Lung (tissue), 12 donors: ENCODE results near the gene ZNF483. TPM values are rescaled to one million over a fixed set of nuclear protein-coding genes. Genes with fewer than 3 reads are reported as not detected.
A peak's percentile ranks its signal among the peaks of the same experiment; 100 is the strongest.

Source experiments
- ATAC-seq: fragments of 200-7000 bp; cut with Tn5 transposase; one replicate; pipeline ENCODE4 v1.9.1; 2020; ENCODE audit warnings: moderate number of reproducible peaks; ENCODE audit not compliant: insufficient read depth, low FRiP score
- DNase-seq, 3 donors: peaks; one replicate each; pipeline ENCODE4 v3.0.0-alpha.2; 2013 to 2017
- H3K27ac ChIP-seq, 2 donors: one replicate each; pipeline ENCODE4 v1.5.1; 2013; ENCODE audit warnings: mild to moderate bottlenecking in 2 of 2, moderate library complexity in 2 of 2, control low read depth in 1 of 2, inconsistent platforms in 1 of 2, low read depth in 1 of 2, low read length in 1 of 2
- H3K27me3 ChIP-seq, 3 donors: one replicate each; pipeline ENCODE4 v1.5.1; 2013; ENCODE audit warnings: low read length in 2 of 3; ENCODE audit not compliant: control insufficient read depth in 3 of 3, insufficient read depth in 3 of 3
- H3K36me3 ChIP-seq, 4 donors: one replicate each; pipeline ENCODE4 v1.5.1; 2013; ENCODE audit warnings: low read length in 4 of 4, mild to moderate bottlenecking in 1 of 4, moderate library complexity in 1 of 4; ENCODE audit not compliant: control insufficient read depth in 4 of 4, insufficient read depth in 4 of 4
- H3K4me1 ChIP-seq, 5 donors: one replicate each; pipeline ENCODE4 v1.5.1; 2013; ENCODE audit warnings: low read length in 5 of 5, mild to moderate bottlenecking in 2 of 5, moderate library complexity in 1 of 5; ENCODE audit not compliant: control insufficient read depth in 5 of 5, insufficient read depth in 5 of 5
- H3K4me3 ChIP-seq: one replicate; pipeline ENCODE4 v1.5.1; 2013; ENCODE audit warnings: mild to moderate bottlenecking, control low read depth, moderate library complexity
- H3K9ac ChIP-seq, 2 donors: one replicate each; pipeline ENCODE4 v1.5.1; 2013; ENCODE audit warnings: low read length in 2 of 2, control low read depth in 1 of 2; ENCODE audit not compliant: insufficient read depth in 1 of 2
- H3K9me3 ChIP-seq, 4 donors: one replicate each; pipeline ENCODE4 v1.5.1; 2013; ENCODE audit warnings: low read length in 3 of 4, mild to moderate bottlenecking in 1 of 4, moderate library complexity in 1 of 4; ENCODE audit not compliant: control insufficient read depth in 4 of 4, insufficient read depth in 3 of 4
- WGBS, 2 donors: extraction: QIAGEN DNeasy Blood & Tissue Kit; methylation state at CpG; one replicate each; pipeline ENCODE4 v1.1.7; 2013; 5-methylcytosine and 5-hydroxymethylcytosine counted together
- polyA plus RNA-seq, 2 donors: library from polyadenylated mRNA; stranded (reverse); fragments of 200-250 nt; gene quantifications; one replicate each; pipeline ENCODE4 v1.2.1, GENCODE V29; 2013
- total RNA-seq, 2 donors: library from RNA; depleted of rRNA in 1 of 2; stranded (reverse); fragments of >200 nt in 1 of 2; gene quantifications; one replicate each; pipeline ENCODE4 v1.2.1, GENCODE V29; 2014 to 2021
- TF ChIP-seq, protein P1 (sequence below): IDR thresholded peaks from 2 replicates; pipeline ENCODE4 v1.5.1; 2012; ENCODE audit warnings: mild to moderate bottlenecking; ENCODE audit errors: control extremely low read depth, extremely low read depth
- donor health status: control.
- donor health status: control.
- donor health status: Bipolar disorder and iron deficiency.
- donor health status: healthy.
- donor health status: DM: yes; HTN: yes; CAD: no.

The ZNF483 gene
- total and polyA plus RNA-seq, 4 donors = 0.14 to 20.6 (median 2.8) TPM

DNA sequence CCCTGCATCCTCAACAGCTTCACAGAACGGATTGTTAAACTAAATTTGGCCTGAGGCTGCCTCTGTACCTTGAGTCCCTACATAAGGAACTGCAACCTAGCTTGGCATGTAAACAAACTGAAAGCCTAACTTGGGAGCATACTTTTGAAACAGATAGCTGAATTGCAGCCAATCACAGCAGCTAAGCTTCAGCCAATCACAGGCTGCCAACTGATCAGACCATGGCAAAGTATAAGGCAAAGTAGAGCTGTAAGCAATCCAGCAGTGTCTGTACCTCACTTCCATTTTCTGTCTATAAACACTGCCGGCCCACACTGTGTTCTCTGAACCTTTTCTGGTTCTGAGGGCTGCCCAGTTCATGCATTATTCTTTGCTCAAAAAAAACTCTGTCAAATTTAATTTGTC is 8.9 kb upstream of the ZNF483 start:
- TF ChIP-seq, protein P1, sequence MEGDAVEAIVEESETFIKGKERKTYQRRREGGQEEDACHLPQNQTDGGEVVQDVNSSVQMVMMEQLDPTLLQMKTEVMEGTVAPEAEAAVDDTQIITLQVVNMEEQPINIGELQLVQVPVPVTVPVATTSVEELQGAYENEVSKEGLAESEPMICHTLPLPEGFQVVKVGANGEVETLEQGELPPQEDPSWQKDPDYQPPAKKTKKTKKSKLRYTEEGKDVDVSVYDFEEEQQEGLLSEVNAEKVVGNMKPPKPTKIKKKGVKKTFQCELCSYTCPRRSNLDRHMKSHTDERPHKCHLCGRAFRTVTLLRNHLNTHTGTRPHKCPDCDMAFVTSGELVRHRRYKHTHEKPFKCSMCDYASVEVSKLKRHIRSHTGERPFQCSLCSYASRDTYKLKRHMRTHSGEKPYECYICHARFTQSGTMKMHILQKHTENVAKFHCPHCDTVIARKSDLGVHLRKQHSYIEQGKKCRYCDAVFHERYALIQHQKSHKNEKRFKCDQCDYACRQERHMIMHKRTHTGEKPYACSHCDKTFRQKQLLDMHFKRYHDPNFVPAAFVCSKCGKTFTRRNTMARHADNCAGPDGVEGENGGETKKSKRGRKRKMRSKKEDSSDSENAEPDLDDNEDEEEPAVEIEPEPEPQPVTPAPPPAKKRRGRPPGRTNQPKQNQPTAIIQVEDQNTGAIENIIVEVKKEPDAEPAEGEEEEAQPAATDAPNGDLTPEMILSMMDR = no peak
- 80 to 86% methylated on average over 2 of the region's 2 CpGs for WGBS, 2 donors

DNA sequence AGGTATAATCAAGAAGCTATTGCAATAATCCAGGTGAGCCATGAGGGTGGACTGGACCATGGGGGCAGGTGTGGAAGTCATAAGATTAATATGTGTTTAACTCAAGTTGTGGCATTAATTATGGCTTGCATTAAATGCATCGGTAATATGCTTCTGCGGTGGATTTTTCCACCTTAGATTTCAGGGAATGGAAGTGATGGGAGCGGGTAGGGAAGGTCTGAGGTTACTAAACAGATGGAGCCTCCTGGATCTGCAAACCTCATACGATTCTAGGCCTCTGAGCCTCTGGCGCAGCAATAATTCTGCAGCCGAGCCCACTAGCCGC is 286 bp upstream of the ZNF483 start:
- no peak overlapping the region for H3K9ac ChIP-seq
- H3K4me3 ChIP-seq = peak overlapping the region; percentile 79
- peaks cover 0 to 7% (median 4%) of the 10 kb centered on the region in 5 donors for H3K4me1 ChIP-seq
- H3K9me3 ChIP-seq = no peaks in the 10 kb centered on the region
- ATAC-seq (no peak), DNase-seq (no peak)
- WGBS, 2 donors = 36 to 37% methylated on average over 7 of the region's 7 CpGs
- TF ChIP-seq, protein P1 = no peak
- H3K36me3 ChIP-seq = peaks cover 0 to 1% (median 0%) of the 10 kb centered on the region in 4 donors
- no peaks in the 10 kb centered on the region for H3K27me3 ChIP-seq
- no peak overlapping the region for H3K27ac ChIP-seq

More for the DNA sequence above, 8.9 kb upstream of the ZNF483 start:
- Histone ChIP-seq H3K27ac (no peak overlapping the region), H3K27me3 (no peaks in the 10 kb centered on the region), H3K4me3 (no peak overlapping the region), H3K9me3 (no peaks in the 10 kb centered on the region), H3K9ac (no peak overlapping the region), H3K36me3 (no peaks in the 10 kb centered on the region), H3K4me1 (no peaks in the 10 kb centered on the region)
- ATAC-seq (no peak), DNase-seq (no peak)

DNA sequence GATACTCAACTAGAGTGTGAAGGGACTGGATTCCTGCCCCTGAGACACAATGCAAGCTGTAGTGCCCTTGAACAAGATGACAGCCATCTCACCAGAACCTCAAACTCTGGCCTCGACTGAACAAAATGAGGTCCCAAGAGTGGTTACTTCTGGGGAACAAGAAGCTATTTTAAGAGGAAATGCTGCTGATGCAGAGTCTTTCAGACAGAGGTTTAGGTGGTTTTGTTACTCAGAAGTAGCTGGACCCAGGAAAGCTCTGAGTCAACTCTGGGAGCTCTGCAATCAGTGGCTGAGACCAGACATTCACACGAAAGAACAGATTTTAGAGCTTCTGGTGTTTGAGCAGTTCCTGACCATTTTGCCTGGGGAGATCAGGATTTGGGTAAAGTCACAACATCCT is 2.4 kb downstream of the ZNF483 start:
- Histone ChIP-seq H3K9me3 (peaks cover 0 to 3% (median 0%) of the 10 kb centered on the region in 4 donors), H3K9ac (no peak overlapping the region), H3K27me3 (no peaks in the 10 kb centered on the region), H3K27ac (no peak overlapping the region), H3K36me3 (peaks cover 0 to 1% (median 0%) of the 10 kb centered on the region in 4 donors), H3K4me1 (peaks cover 0 to 7% (median 4%) of the 10 kb centered on the region in 5 donors), H3K4me3 (no peak overlapping the region)
- no peak for DNase-seq
- 90 to 94% methylated on average over 2 of the region's 2 CpGs for WGBS, 2 donors
- ATAC-seq = no peak
- TF ChIP-seq, protein P1 = no peak

DNA sequence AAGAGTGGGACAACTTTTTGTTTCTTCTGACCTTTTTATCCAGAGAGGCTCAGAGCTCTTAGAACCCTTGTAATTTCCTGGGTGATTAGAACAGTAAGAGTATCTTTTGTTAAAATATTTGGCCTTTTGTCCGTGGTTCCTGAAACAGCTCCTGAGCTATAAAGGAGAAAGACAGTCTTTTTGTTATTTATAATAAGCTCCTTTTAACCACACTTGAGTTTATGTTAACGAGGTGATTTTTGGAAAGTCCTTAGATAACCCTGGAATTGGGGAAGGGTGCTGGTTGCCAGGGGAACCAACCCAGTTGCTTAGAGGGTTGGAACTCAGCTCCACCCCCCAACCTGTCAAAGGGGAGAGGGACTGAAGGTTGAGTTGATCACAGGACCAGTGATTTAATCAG is 4.8 kb downstream of the ZNF483 start:
- WGBS, 2 donors = 33 to 42% methylated on average over 2 of the region's 2 CpGs
- H3K27ac ChIP-seq = no peak overlapping the region
- TF ChIP-seq, protein P1 = no peak
- H3K27me3 ChIP-seq = no peaks in the 10 kb centered on the region
- DNase-seq = no peak
- H3K9me3 ChIP-seq = peaks cover 0 to 4% (median 0%) of the 10 kb centered on the region in 4 donors
- H3K4me3 ChIP-seq = no peak overlapping the region
- peaks cover 0 to 15% (median under 1%) of the 10 kb centered on the region in 4 donors for H3K36me3 ChIP-seq
- H3K9ac ChIP-seq = no peak overlapping the region
- no peak for ATAC-seq
- peaks cover 0 to 7% (median 4%) of the 10 kb centered on the region in 5 donors for H3K4me1 ChIP-seq
